ENCODE results near the gene CXADR.

Gene CXADR

DNA sequence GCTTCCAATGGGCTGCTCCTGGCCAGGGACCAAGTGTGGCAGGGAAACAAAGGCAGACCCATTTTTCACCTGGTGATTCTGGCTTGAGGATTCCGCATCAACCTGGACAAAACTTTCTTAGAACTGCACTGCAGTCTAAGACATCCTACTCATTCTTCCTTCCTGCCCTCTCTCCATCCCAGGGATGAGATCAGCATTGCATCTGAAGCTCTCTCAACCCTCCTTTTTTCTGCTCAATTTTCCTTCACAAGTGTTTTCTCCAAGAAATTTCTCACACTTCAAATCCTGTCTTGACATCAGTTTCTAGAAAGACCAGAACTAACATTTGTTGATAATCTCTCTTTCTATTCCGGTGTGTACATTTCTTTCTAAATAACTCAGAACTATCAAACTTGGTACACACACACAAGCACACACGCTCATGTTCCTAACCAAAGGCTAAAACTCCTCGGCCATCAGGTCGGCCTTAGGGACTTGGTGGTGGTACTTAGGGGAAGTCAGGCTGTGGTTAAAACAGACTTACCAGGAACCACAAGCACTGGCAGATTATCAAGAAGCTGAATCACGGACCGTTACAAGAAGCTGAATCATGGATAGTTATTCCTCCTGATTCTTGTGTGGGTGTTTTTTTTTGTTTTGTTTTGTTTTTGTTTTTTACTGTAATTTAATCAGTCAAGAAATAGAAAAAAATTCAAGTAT, 21.0 kb upstream of the CXADR start:
- no peak overlapping the region for H3K4me3 ChIP-seq (replicated peaks; ENCODE audit: low read depth, low read length)
- TF ChIP-seq, protein P1, sequence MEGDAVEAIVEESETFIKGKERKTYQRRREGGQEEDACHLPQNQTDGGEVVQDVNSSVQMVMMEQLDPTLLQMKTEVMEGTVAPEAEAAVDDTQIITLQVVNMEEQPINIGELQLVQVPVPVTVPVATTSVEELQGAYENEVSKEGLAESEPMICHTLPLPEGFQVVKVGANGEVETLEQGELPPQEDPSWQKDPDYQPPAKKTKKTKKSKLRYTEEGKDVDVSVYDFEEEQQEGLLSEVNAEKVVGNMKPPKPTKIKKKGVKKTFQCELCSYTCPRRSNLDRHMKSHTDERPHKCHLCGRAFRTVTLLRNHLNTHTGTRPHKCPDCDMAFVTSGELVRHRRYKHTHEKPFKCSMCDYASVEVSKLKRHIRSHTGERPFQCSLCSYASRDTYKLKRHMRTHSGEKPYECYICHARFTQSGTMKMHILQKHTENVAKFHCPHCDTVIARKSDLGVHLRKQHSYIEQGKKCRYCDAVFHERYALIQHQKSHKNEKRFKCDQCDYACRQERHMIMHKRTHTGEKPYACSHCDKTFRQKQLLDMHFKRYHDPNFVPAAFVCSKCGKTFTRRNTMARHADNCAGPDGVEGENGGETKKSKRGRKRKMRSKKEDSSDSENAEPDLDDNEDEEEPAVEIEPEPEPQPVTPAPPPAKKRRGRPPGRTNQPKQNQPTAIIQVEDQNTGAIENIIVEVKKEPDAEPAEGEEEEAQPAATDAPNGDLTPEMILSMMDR (IDR thresholded peaks at IDR 0.05; ENCODE audit: low read depth, low read length, missing control alignments) = no peak

DNA sequence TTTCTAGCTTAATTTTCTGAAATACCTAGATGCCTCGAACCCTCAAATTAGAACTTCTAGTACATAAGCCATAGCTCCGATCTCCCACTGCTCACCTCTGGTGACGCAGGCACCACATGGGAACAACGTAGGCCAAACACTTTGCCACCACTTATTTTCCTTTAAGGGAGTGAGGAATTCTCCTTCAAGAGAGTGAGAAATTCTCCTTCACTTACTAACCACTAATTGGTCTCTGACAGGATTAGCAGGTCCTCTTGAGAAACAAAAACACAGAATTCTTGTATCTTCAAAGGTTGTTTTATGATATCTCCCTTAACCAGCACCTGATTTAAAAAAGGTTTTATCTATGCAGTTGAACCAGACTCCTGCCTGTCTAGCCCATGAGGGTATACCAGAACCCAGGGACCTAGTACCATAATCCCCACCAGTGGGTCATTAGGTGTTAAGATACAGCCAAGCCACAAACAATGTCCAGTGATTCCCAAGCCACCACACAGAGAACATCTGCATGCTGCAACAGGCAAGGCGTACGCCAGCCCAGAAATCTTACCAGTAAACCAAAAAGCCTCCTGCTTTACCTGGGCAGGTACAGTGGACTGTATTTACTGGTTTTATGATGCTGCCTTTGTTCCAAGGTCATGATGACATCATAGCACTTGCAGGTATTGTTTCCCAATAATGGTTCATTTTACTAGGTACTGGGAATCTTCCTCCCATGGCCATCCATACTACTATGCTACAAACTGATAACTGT, 20.3 kb upstream of the CXADR start:
- DNase-seq (ENCODE audit: extremely low read depth, low read depth) = no peak
- TF ChIP-seq, protein P1 (IDR thresholded peaks at IDR 0.05; ENCODE audit: low read depth, low read length, missing control alignments) = no peak
- no peak overlapping the region for H3K4me3 ChIP-seq (replicated peaks; ENCODE audit: low read depth, low read length)

More for the DNA sequence above, 21.0 kb upstream of the CXADR start:
- DNase-seq (ENCODE audit: extremely low read depth, low read depth) = peak; percentile 98

DNA sequence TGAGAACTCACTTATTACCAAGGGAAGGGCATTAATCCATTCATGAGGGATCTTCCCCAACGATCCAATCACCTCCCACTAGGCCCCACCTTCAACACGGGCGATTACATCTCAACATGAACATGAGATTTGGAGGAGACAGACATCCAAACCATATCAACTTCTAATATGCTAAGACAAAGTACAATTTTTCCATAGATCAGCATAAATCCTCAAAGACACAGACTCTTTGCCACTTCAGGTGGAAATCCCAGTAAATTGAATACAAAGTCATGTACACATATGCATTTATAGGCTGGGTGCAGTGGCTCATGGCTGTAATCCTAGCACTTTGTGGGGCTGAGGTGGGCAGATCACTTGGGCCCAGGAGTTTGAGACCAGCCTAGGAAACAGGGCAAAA, 18.8 kb upstream of the CXADR start:
- H3K4me3 ChIP-seq (replicated peaks; ENCODE audit: low read depth, low read length) = no peak overlapping the region
- no peak for DNase-seq (ENCODE audit: extremely low read depth, low read depth)
- TF ChIP-seq, protein P1 (IDR thresholded peaks at IDR 0.05; ENCODE audit: low read depth, low read length, missing control alignments) = no peak

DNA sequence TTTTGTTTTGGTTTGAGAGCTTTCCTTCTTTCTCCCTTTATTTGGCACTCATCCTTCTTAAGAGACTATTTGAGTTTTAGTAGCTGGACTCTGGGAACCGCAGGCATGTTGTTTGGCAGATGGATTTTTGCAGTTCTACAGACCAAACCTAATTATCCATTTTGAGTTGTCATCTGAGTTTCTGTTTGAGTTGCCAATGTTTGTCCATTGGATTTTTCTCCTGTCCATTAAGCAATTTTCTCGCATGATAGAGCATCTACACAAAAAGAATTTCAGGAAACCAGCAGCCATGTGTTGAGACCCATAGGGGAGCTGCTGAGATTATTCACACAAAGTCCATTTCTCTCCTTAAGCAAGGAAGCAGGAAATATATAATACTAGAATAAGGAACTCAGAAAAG, 17.2 kb upstream of the CXADR start:
- TF ChIP-seq, protein P1 (IDR thresholded peaks at IDR 0.05; ENCODE audit: low read depth, low read length, missing control alignments) = no peak
- DNase-seq (ENCODE audit: extremely low read depth, low read depth) = no peak
- H3K4me3 ChIP-seq (replicated peaks; ENCODE audit: low read depth, low read length) = no peak overlapping the region

DNA sequence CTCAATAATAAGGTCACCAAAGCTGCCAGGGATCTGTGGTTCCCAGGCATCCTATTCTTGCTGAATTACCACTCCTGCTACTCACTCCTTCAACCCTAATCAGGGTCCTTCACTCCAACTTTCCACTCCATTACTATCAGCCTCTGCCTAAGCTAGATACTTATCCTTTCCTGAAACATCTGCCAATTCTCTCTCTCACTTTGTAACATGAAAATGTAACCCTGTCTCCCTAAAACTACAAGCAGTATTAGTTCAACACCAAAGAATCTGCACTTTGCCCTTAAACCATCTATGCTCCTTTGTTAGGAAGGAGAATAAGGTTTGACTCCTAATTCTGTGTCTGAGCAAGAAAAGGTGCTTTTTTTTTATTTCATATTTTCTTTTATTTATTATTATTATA, 15.5 kb upstream of the CXADR start:
- TF ChIP-seq, protein P1 (IDR thresholded peaks at IDR 0.05; ENCODE audit: low read depth, low read length, missing control alignments) = no peak
- H3K4me3 ChIP-seq (replicated peaks; ENCODE audit: low read depth, low read length) = no peak overlapping the region
- DNase-seq (ENCODE audit: extremely low read depth, low read depth) = no peak

DNA sequence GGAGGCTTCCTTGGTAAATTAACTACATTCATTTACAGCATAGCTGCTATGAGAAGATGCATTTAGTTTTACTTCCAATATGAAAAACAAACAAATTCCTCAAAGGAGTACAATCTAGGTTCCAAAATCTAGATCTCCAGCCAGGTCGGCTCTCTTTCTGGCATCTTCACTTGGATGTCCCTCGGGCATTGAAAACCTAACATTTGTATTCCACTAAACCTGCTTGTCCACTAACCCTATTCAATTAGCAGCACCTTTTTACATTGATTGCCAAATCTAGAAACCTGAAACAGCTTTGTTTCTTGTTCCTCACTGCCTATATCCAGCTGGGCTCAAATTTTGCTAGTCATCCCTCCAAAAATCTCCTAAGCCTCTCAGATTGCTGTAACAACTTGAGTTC, 14.3 kb upstream of the CXADR start:
- TF ChIP-seq, protein P1 (IDR thresholded peaks at IDR 0.05; ENCODE audit: low read depth, low read length, missing control alignments) = no peak
- no peak for DNase-seq (ENCODE audit: extremely low read depth, low read depth)
- H3K4me3 ChIP-seq (replicated peaks; ENCODE audit: low read depth, low read length) = no peak overlapping the region
